Peyer's patch (tissue), 4 donors: Measurements from ENCODE around the gene IFRD2. TPM values are rescaled to one million over a fixed set of nuclear protein-coding genes. Genes with fewer than 3 reads are reported as not detected.

Experiments used
- DNase-seq, 3 donors: peaks; one replicate each; pipeline ENCODE4 v3.0.0-alpha.2; 2017 to 2019
- H3K27ac ChIP-seq, 4 donors: fragments of 200-600 bp; sonication (generic); one replicate each; pipeline ENCODE4 v1.5.1; 2016 to 2019
- H3K27me3 ChIP-seq, 2 donors: fragments of 200-600 bp; sonication (generic); one replicate each; pipeline ENCODE4 v1.5.1; 2019
- H3K36me3 ChIP-seq, 3 donors: fragments of 200-600 bp; sonication (generic); one replicate each; pipeline ENCODE4 v1.5.1; 2016 to 2019
- H3K4me1 ChIP-seq, 4 donors: fragments of 200-600 bp; sonication (generic); one replicate each; pipeline ENCODE4 v1.5.1; 2016 to 2019
- H3K4me3 ChIP-seq, 4 donors: fragments of 200-600 bp; sonication (generic); 1 replicate in 3 of 4; 2 replicates in 1 of 4; pipeline ENCODE4 v1.5.1; 2016 to 2019; ENCODE audit warnings: mild to moderate bottlenecking in 1 of 4
- H3K9me3 ChIP-seq, 4 donors: fragments of 200-600 bp; sonication (generic); one replicate each; pipeline ENCODE4 v1.5.1; 2016 to 2019; ENCODE audit warnings: mild to moderate bottlenecking in 1 of 4
- POLR2A ChIP-seq, 2 donors: fragments of 450-650 bp; IDR thresholded peaks; one replicate each; pipeline ENCODE4 v1.5.1; 2017; ENCODE audit warnings: antibody characterized with exemption in 2 of 2, mild to moderate bottlenecking in 2 of 2, moderate library complexity in 2 of 2
- total RNA-seq, 4 donors: library from RNA; depleted of rRNA; stranded (reverse); fragments of >200 nt; gene quantifications; one replicate each; pipeline ENCODE4 v1.1.0, GENCODE V29; 2016
- TF ChIP-seq, protein P1 (sequence below), 6 experiments: fragments of 450-650 bp in 4 of 6; fragments of 200-600 bp in 2 of 6; sonication (generic) in 1 of 6; IDR thresholded peaks; one replicate each; pipeline ENCODE4 v1.5.1; 2017 to 2019; ENCODE audit warnings: antibody characterized with exemption in 6 of 6, mild to moderate bottlenecking in 3 of 6, moderate library complexity in 1 of 6

IFRD2 gene
- total RNA-seq, 4 donors from 2014 or later = 75.5 to 205 (median 140) TPM

- H3K9me3 ChIP-seq = peaks cover 0 to 7% (median 0%) of the 10 kb centered on the region in 4 donors
- peaks cover 0 to 33% (median 0%) of the 10 kb centered on the region in 3 donors for H3K36me3 ChIP-seq
- DNase-seq = no peak
- H3K27ac ChIP-seq = peak overlapping the region; percentile 86 to 96 (median 92)
- no peaks in the 10 kb centered on the region for H3K27me3 ChIP-seq
- H3K4me3 ChIP-seq = peak overlapping the region in 2 of 4 donors; percentile 56 to 65
- TF ChIP-seq, protein P1, sequence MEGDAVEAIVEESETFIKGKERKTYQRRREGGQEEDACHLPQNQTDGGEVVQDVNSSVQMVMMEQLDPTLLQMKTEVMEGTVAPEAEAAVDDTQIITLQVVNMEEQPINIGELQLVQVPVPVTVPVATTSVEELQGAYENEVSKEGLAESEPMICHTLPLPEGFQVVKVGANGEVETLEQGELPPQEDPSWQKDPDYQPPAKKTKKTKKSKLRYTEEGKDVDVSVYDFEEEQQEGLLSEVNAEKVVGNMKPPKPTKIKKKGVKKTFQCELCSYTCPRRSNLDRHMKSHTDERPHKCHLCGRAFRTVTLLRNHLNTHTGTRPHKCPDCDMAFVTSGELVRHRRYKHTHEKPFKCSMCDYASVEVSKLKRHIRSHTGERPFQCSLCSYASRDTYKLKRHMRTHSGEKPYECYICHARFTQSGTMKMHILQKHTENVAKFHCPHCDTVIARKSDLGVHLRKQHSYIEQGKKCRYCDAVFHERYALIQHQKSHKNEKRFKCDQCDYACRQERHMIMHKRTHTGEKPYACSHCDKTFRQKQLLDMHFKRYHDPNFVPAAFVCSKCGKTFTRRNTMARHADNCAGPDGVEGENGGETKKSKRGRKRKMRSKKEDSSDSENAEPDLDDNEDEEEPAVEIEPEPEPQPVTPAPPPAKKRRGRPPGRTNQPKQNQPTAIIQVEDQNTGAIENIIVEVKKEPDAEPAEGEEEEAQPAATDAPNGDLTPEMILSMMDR (IDR thresholded peaks at IDR 0.05) = no peak
- TF ChIP-seq POLR2A (IDR thresholded peaks at IDR 0.05) = no peak
- H3K4me1 ChIP-seq = peaks cover 7 to 41% (median 18%) of the 10 kb centered on the region in 4 donors
Observed at GRCh38 chr3:50260942-50261441, 31.2 kb downstream of the IFRD2 start.

DNA sequence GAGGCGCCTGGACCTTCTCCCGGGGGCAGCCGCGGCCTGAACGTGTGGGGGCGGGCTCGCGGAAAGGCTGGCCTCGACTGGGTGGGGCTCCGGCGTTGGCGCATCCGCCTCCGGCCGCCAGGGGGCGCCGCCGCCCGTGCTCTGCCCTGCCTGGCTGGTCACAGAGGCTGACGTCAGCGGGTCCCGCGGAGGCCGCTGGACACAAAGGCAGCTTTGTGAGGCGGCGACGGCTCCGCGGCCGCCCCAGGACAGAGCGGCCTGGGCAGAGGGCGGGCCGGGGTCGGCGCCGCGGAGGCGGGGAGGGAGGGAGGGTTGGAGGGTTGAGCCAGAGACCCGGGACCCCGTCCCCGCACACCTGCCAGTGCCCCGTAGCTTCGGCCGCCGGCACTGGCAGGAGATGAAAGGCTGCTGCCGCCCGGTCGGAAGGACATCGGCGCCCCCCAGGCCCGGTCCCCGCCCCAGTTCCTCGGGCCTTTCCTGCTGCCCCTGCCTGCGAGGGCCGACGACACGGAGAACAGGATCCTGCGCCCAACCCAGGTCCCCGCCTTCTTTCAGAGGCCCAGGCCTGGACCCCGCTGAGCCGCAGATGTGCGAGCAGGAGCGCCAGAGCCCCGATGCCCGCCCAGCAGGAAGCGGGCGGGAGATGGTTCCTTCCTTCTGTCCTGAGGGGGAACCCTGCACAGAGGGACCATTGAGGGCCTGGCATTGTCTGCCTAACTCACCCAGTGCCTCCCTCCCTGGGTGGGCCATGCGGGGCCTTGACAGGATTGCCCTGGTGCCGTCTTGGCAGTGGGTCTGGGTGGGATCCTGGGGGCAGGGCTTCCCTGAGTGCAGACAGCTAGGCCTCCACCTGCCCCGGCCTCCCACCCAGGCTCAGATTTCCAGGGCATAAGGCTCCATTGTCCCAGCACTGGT, 31.9 kb downstream of the IFRD2 start:
- peaks cover 0 to 38% (median 0%) of the 10 kb centered on the region in 3 donors for H3K36me3 ChIP-seq
- H3K27me3 ChIP-seq = no peaks in the 10 kb centered on the region
- TF ChIP-seq, protein P1 (IDR thresholded peaks at IDR 0.05) = peak; percentile 94 to 100 (median 99)
- TF ChIP-seq POLR2A (IDR thresholded peaks at IDR 0.05) = peak; percentile 25 to 52
- DNase-seq = peak; percentile 87 to 96 (median 96)
- H3K4me1 ChIP-seq = peaks cover 7 to 38% (median 16%) of the 10 kb centered on the region in 4 donors
- peak overlapping the region; percentile 56 to 65 (median 61) for H3K4me3 ChIP-seq
- H3K27ac ChIP-seq = peak overlapping the region; percentile 86 to 96 (median 92)
- H3K9me3 ChIP-seq = peaks cover 0 to 7% (median 0%) of the 10 kb centered on the region in 4 donors

DNA sequence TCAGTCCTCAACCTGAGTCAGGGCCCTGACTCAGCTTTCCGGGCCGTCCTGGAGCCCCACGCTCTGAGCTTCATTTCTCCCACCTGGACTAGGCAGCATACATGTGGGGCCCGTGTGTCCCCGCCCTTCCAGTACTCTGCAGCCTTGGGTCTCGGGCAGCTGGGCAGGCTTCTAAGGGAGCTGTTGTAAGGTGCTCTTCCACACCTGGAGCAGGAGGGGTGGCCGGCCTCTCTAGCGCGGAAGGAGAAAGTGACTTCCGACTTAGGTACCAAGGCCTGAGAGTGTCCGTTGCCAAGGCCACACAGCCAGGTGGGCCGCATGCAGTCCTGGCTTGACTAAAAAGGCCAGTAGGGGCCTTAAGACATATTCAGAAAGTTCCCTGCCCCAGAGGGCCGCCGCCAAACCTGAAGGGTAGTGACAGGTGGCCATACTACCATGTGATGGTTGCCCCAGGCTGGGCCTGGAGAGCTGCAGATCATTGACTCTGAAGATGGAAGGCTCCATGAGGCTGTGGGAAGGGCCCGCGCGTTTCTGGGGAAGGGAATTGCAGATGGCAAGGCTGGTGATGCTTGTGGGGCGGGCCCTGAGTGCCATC, 32.7 kb downstream of the IFRD2 start:
- no peak for DNase-seq
- Histone ChIP-seq H3K4me1 (peaks cover 6 to 38% (median 13%) of the 10 kb centered on the region in 4 donors), H3K36me3 (peaks cover 0 to 45% (median 0%) of the 10 kb centered on the region in 3 donors)

DNA sequence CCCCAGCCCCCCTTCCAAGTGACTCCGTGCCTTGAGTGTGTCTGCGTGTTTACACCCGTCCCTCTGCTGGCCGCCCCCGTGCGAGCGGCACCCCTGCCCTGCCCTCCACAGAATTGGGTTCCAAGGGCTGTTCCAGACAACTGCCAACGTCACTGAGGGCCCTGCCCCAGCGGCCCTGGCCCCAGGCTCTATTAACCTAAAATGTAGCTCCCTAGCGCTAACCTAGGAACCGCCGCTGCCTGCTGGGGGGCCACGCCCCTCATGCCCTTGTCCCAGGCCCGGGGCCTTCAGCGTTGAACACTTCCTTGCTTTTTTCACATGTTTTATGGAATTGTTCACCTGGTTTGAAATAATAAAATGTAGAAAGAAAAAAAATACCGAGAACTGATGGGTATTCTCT, 33.2 kb downstream of the IFRD2 start:
- no peak overlapping the region for H3K4me3 ChIP-seq
- H3K27me3 ChIP-seq = no peaks in the 10 kb centered on the region
- H3K9me3 ChIP-seq = peaks cover 0 to 7% (median 0%) of the 10 kb centered on the region in 4 donors
- H3K27ac ChIP-seq = peak overlapping the region in 3 of 4 donors; percentile 92 to 96 (median 92)
- TF ChIP-seq, protein P1 (IDR thresholded peaks at IDR 0.05) = no peak
- no peak for TF ChIP-seq POLR2A (IDR thresholded peaks at IDR 0.05)
- no peak for DNase-seq
- peaks cover 0 to 48% (median 0%) of the 10 kb centered on the region in 3 donors for H3K36me3 ChIP-seq
- peaks cover 6 to 38% (median 13%) of the 10 kb centered on the region in 4 donors for H3K4me1 ChIP-seq

More for the DNA sequence above, 32.7 kb downstream of the IFRD2 start:
- Histone ChIP-seq H3K27me3 (no peaks in the 10 kb centered on the region), H3K4me3 (peak overlapping the region in 3 of 4 donors; percentile 56 to 65 (median 62)), H3K27ac (peak overlapping the region; percentile 86 to 96 (median 92)), H3K9me3 (peaks cover 0 to 7% (median 0%) of the 10 kb centered on the region in 4 donors)
- TF ChIP-seq, protein P1 (IDR thresholded peaks at IDR 0.05) = no peak
- TF ChIP-seq POLR2A (IDR thresholded peaks at IDR 0.05) = no peak

- Histone ChIP-seq H3K9me3 (peaks cover 0 to 7% (median 0%) of the 10 kb centered on the region in 4 donors), H3K4me1 (peaks cover 6 to 42% (median 13%) of the 10 kb centered on the region in 4 donors), H3K27ac (peak overlapping the region in 1 of 4 donors; percentile 92), H3K27me3 (no peaks in the 10 kb centered on the region), H3K4me3 (no peak overlapping the region), H3K36me3 (peaks cover 0 to 55% (median 0%) of the 10 kb centered on the region in 3 donors)
- TF ChIP-seq POLR2A (IDR thresholded peaks at IDR 0.05) = no peak
- TF ChIP-seq, protein P1 (IDR thresholded peaks at IDR 0.05) = no peak
- DNase-seq = no peak
Observed at GRCh38 chr3:50258029-50258680, 34.1 kb downstream of the IFRD2 start.
